ENCODE measurements around the gene GABPB2. TPM values are rescaled to one million over a fixed set of nuclear protein-coding genes. Genes with fewer than 3 reads are reported as not detected.
A peak's percentile ranks its signal among the peaks of the same experiment; 100 is the strongest.

The GABPB2 gene
- total and polyA plus RNA-seq, 8 donors, result 3.9 to 52.2 (median 6.6) TPM

DNA sequence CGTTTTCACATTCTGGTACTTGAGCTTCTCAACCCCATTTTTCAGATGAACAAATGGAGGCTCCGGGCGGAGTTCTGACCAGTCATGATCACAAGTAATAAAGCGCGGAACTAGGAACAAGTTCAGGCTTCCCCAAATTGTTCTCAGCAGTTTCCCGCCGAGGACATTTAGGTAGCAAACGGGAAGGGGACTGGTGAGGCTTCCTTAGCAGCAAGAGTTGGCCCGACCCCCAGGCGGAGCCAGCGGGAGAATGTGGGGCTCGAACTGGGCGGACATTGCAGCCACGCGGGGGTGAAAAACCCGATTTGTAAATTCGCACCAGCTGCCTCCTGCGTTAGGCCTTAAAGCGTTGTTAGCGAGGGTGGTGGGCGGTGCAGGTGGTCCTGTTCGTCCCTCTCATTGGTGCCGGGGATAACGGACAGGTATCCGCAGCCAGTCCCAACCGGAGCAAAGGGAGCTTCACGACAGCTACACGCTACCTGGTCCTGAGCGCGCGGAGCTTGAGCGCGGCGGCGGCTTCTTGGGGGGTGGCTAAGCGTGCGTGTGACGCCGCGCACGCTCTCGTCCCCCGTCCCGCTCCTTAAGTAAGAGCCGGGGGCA lies 60.5 kb downstream of the GABPB2 start:
- no peaks in the 10 kb centered on the region for H3K9me3 ChIP-seq
- H3K27ac ChIP-seq, result peak overlapping the region in 4 of 5 donors; percentile 16 to 81 (median 58)
- 8 to 14% (median 10%) methylated on average over 30 to 45 of the region's 45 CpGs for WGBS, 5 donors
- TF ChIP-seq POLR2AphosphoS5 (IDR thresholded peaks at IDR 0.05) (peak in 1 of 3 donors; percentile 29), POLR2A (IDR thresholded peaks at IDR 0.05) (no peak)
- H3K4me1 ChIP-seq, result peaks cover 14 to 29% (median 25%) of the 10 kb centered on the region in 4 donors
- intact Hi-C loops (cut with DNase I; ENCODE audit: low total_unique reads), result no loop called here
- peak; percentile 71 to 97 for DNase-seq
- H3K27me3 ChIP-seq, result peaks cover 0 to 27% (median 22%) of the 10 kb centered on the region in 3 donors
- peaks cover 0 to 22% (median 8%) of the 10 kb centered on the region in 4 donors for H3K36me3 ChIP-seq
- peak overlapping the region; percentile 36 to 47 (median 46) for H3K4me3 ChIP-seq

DNA sequence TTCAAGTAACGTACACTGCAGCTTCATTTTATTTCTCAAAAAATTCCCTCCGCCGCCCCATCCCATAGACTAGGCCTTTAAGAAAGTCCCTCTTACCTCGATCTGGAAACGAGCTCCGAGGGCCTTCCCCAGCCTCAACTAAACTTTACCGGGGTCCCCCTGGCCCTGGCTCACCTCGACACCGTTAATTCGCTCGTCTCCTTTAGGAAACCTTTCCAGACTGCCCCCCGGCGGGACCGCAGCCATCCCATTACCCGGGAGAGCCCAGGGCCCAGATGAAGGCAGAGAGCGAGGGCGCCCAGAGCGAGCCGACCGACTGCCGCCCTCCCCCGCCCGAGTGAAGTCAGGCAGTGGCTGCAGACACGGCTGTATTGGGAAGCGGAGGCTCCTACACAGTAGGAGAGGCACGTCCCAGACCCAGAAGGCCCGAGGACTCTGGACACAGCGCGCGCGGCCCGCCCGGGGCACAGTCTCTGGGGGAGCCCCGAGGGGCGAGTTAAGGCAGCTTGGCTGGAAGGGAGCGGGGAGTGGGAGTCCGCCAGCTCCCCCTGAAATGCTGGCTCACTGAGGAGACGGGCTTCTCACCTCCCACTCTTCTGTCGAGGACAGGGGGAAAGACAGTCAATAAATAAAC lies 61.3 kb downstream of the GABPB2 start:
- H3K4me1 ChIP-seq, result peaks cover 14 to 26% (median 24%) of the 10 kb centered on the region in 4 donors
- H3K4me3 ChIP-seq, result peak overlapping the region; percentile 36 to 47 (median 46)
- peak overlapping the region in 4 of 5 donors; percentile 14 to 81 (median 58) for H3K27ac ChIP-seq
- no peaks in the 10 kb centered on the region for H3K9me3 ChIP-seq
- peaks cover 0 to 29% (median 10%) of the 10 kb centered on the region in 4 donors for H3K36me3 ChIP-seq
- H3K27me3 ChIP-seq, result peaks cover 0 to 27% (median 22%) of the 10 kb centered on the region in 3 donors
- no peak for TF ChIP-seq EP300 (IDR thresholded peaks at IDR 0.05)
- no peak for TF ChIP-seq POLR2AphosphoS5 (IDR thresholded peaks at IDR 0.05)
- TF ChIP-seq POLR2A (IDR thresholded peaks at IDR 0.05), result no peak
- TF ChIP-seq, protein P1, sequence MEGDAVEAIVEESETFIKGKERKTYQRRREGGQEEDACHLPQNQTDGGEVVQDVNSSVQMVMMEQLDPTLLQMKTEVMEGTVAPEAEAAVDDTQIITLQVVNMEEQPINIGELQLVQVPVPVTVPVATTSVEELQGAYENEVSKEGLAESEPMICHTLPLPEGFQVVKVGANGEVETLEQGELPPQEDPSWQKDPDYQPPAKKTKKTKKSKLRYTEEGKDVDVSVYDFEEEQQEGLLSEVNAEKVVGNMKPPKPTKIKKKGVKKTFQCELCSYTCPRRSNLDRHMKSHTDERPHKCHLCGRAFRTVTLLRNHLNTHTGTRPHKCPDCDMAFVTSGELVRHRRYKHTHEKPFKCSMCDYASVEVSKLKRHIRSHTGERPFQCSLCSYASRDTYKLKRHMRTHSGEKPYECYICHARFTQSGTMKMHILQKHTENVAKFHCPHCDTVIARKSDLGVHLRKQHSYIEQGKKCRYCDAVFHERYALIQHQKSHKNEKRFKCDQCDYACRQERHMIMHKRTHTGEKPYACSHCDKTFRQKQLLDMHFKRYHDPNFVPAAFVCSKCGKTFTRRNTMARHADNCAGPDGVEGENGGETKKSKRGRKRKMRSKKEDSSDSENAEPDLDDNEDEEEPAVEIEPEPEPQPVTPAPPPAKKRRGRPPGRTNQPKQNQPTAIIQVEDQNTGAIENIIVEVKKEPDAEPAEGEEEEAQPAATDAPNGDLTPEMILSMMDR (IDR thresholded peaks at IDR 0.05), result no peak
- intact Hi-C loops (cut with DNase I; ENCODE audit: low total_unique reads), result no loop called here
- 18 to 34% (median 21%) methylated on average over 16 to 39 of the region's 39 CpGs for WGBS, 5 donors
- peak; percentile 34 to 71 for DNase-seq

DNA sequence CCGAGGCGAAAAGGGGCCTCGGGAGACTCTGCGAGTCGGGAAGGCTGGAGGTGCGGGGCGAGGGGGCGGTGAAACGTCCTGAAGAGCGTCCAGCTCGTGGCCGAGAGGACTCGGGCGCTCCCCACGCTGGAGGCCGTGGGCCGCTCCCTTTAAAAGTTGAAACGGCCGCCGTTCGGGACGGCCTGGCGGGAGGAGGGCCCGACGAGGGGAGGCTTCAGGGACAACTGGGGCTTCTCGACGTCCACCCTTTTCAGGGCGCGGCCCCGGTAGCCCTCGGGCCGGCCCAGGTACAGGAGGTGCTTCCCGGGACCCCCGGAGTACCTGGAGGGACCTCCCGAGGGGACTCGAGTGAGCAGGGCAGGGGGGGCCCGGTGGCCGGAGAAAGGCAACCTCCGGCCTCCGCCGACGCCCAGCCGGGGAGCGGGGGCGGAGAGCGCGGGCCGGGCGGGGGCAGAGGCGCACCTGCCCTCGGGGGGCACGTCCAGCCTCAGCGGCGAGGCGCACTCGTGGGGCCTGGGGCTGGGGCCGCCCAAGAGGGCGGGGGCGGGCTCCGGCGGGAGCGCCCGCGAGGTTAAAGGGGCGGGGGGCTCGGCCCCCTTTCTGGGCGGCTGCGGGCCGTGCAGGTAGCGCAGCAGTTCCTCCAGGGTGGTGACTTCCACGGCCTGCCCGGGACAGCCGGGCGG lies 61.9 kb downstream of the GABPB2 start:
- H3K27ac ChIP-seq, result peak overlapping the region in 3 of 5 donors; percentile 14 to 81 (median 64)
- peak overlapping the region; percentile 36 to 47 (median 46) for H3K4me3 ChIP-seq
- WGBS, 5 donors, result 25 to 52% (median 39%) methylated on average over 23 to 74 of the region's 74 CpGs
- intact Hi-C loops (cut with DNase I; ENCODE audit: low total_unique reads), result no loop called here
- no peak for DNase-seq
- H3K36me3 ChIP-seq, result peaks cover 0 to 31% (median 11%) of the 10 kb centered on the region in 4 donors
- TF ChIP-seq EP300 (IDR thresholded peaks at IDR 0.05), result no peak
- TF ChIP-seq POLR2A (IDR thresholded peaks at IDR 0.05), result no peak
- no peak for TF ChIP-seq POLR2AphosphoS5 (IDR thresholded peaks at IDR 0.05)
- TF ChIP-seq, protein P1 (IDR thresholded peaks at IDR 0.05), result no peak
- H3K4me1 ChIP-seq, result peaks cover 14 to 26% (median 24%) of the 10 kb centered on the region in 4 donors
- peaks cover 0 to 27% (median 22%) of the 10 kb centered on the region in 3 donors for H3K27me3 ChIP-seq
- H3K9me3 ChIP-seq, result no peaks in the 10 kb centered on the region

DNA sequence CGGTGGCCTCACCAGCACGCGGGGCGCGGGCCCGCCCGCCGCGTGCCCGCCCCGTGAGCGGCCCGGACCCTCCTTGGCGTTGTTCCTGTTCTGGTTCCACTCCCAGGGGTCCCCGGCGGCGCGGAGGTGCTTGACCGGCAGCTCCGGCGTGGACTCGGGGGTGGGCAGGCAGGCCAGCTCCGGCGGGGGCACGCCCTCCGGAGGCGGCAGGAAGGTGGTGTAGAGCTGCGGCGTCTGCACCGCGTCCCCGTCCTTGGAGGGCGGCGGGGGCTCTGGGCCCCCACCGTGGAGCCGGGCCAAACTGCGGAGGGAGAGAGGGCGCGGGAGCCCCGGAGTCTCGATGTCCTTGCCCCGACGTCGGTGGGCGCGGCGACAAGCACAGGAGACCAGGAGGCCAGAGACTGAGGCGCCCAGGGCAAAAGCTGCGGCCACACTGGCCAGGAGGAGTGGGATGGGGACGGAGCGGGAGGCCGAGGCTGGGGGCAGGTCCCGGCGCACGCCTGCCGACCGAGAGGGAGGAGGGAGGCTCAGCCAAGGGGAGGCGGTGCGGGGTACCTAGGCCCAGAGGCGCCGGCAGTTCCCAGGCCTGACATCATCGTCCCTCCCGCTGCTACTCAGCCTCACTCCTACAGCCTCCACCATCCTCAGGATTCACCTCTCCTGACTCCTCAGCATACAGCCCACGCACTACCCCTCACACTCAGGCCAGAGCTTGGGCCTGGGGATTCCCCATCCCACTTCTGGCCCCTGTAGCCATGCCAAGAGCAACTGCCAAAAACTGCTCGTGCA lies 62.7 kb downstream of the GABPB2 start:
- Histone ChIP-seq H3K4me3 (peak overlapping the region; percentile 36 to 47 (median 46)), H3K27ac (no peak overlapping the region), H3K36me3 (peaks cover 0 to 34% (median 12%) of the 10 kb centered on the region in 4 donors), H3K27me3 (peaks cover 0 to 27% (median 22%) of the 10 kb centered on the region in 3 donors), H3K4me1 (peaks cover 14 to 26% (median 24%) of the 10 kb centered on the region in 4 donors), H3K9me3 (no peaks in the 10 kb centered on the region)
- intact Hi-C loops (cut with DNase I; ENCODE audit: low total_unique reads), result no loop called here
- TF ChIP-seq POLR2A (IDR thresholded peaks at IDR 0.05) (no peak), POLR2AphosphoS5 (IDR thresholded peaks at IDR 0.05) (no peak), EP300 (IDR thresholded peaks at IDR 0.05) (no peak)
- TF ChIP-seq, protein P1 (IDR thresholded peaks at IDR 0.05), result no peak
- WGBS, 5 donors, result 49 to 78% (median 69%) methylated on average over 9 to 65 of the region's 65 CpGs
- DNase-seq, result peak in 1 of 2 donors; percentile 61

All from stomach (tissue), 9 donors.